Ishikawa (cell line): ENCODE results near the gene RGSL1.

Experiments
- CEBPB ChIP-seq: IDR thresholded peaks from 2 replicates; pipeline ENCODE4 v1.6.1; 2012
- CREB1 ChIP-seq: IDR thresholded peaks from 2 replicates; pipeline ENCODE4 v1.6.1; 2012; ENCODE audit warnings: low read depth
- EGR1 ChIP-seq: IDR thresholded peaks from 2 replicates; pipeline ENCODE4 v1.6.1; 2012
- EP300 ChIP-seq: IDR thresholded peaks from 2 replicates; pipeline ENCODE4 v1.6.1; 2012; ENCODE audit warnings: borderline replicate concordance
- FOXM1 ChIP-seq: IDR thresholded peaks from 2 replicates; pipeline ENCODE4 v1.6.1; 2012; ENCODE audit warnings: low read depth, borderline replicate concordance
- MAX ChIP-seq: IDR thresholded peaks from 2 replicates; pipeline ENCODE4 v1.6.1; 2012
- NFIC ChIP-seq: IDR thresholded peaks from 2 replicates; pipeline ENCODE4 v1.6.1; 2012
- RAD21 ChIP-seq: IDR thresholded peaks from 2 replicates; pipeline ENCODE4 v1.6.1; 2012; ENCODE audit warnings: low read depth
- REST ChIP-seq: IDR thresholded peaks from 2 replicates; pipeline ENCODE4 v1.6.1; 2012; ENCODE audit warnings: low read depth, mild to moderate bottlenecking
- TAF1 ChIP-seq: IDR thresholded peaks from 2 replicates; pipeline ENCODE4 v1.6.1; 2012; ENCODE audit warnings: low read depth, mild to moderate bottlenecking
- TCF12 ChIP-seq: IDR thresholded peaks from 2 replicates; pipeline ENCODE4 v1.6.1; 2012; ENCODE audit warnings: low read depth
- TEAD4 ChIP-seq: IDR thresholded peaks from 2 replicates; pipeline ENCODE4 v1.6.1; 2012
- USF1 ChIP-seq: IDR thresholded peaks from 2 replicates; pipeline ENCODE4 v1.6.1; 2012
- YY1 ChIP-seq: IDR thresholded peaks from 2 replicates; pipeline ENCODE4 v1.6.1; 2012; ENCODE audit warnings: low read depth
- ZBTB7A ChIP-seq: IDR thresholded peaks from 2 replicates; pipeline ENCODE4 v1.6.1; 2012; ENCODE audit warnings: low read depth

The RGSL1 gene

GRCh38 chr1:182560392-182560984 lies 110.5 kb downstream of the RGSL1 start:
- TF ChIP-seq ZBTB7A: no peak
- TF ChIP-seq EP300: no peak
- TF ChIP-seq NFIC: no peak
- no peak for TF ChIP-seq USF1
- no peak for TF ChIP-seq CREB1
- no peak for TF ChIP-seq TCF12
- TF ChIP-seq TEAD4: no peak
- TF ChIP-seq RAD21: no peak
- TF ChIP-seq CEBPB: no peak
- TF ChIP-seq YY1: no peak
- TF ChIP-seq FOXM1: no peak
- TF ChIP-seq MAX: no peak
- no peak for TF ChIP-seq TAF1
- no peak for TF ChIP-seq REST
- TF ChIP-seq EGR1: no peak

GRCh38 chr1:182561456-182561855 lies 111.5 kb downstream of the RGSL1 start:
- TF ChIP-seq USF1 (no peak), RAD21 (no peak), ZBTB7A (no peak), YY1 (no peak), MAX (no peak), TEAD4 (no peak), TCF12 (no peak), CREB1 (no peak), FOXM1 (no peak), EGR1 (no peak), TAF1 (no peak), REST (no peak)

GRCh38 chr1:182563095-182563494 lies 113.1 kb downstream of the RGSL1 start:
- TF ChIP-seq ZBTB7A: no peak
- TF ChIP-seq TCF12: no peak
- TF ChIP-seq USF1: no peak
- no peak for TF ChIP-seq MAX
- TF ChIP-seq TEAD4: no peak
- TF ChIP-seq YY1: no peak
- no peak for TF ChIP-seq FOXM1
- no peak for TF ChIP-seq RAD21
- no peak for TF ChIP-seq CEBPB

- TF ChIP-seq NFIC: no peak
- TF ChIP-seq TAF1: no peak
- no peak for TF ChIP-seq USF1
- no peak for TF ChIP-seq TEAD4
- no peak for TF ChIP-seq CREB1
- TF ChIP-seq RAD21: no peak
- TF ChIP-seq MAX: no peak
- TF ChIP-seq REST: no peak
- TF ChIP-seq ZBTB7A: no peak
- TF ChIP-seq EGR1: no peak
- TF ChIP-seq YY1: no peak
- TF ChIP-seq CEBPB: no peak
- no peak for TF ChIP-seq FOXM1
- no peak for TF ChIP-seq EP300
- TF ChIP-seq TCF12: no peak
These were observed 114.6 kb downstream of the RGSL1 start for GRCh38 chr1:182564406-182565004.
